ENCODE measurements around the gene RAMP2. TPM values are rescaled to one million over a fixed set of nuclear protein-coding genes. Genes with fewer than 3 reads are reported as not detected.

Gene RAMP2
- total and polyA plus RNA-seq, 2 of the 4 experiments (the other 2 are of a cell fraction) = 0.18 to 2.5 TPM

- intact Hi-C loops (cut with micrococcal nuclease) (loop anchor here (5.0 kb wide), 2 partner anchors 61 to 184 kb away; partner anchors contain the start of genes BECN1 and PSMC3IP), in situ Hi-C loops (cut with MboI; ENCODE audit: low sequenced_read_pairs) (no loop called here), dilution Hi-C loops (cut with HindIII; ENCODE audit: low sequenced_read_pairs, unreplicated experiment) (no loop called here)
- Histone ChIP-seq H2BK5ac (ENCODE audit: low read depth, low read length, poor library complexity, severe bottlenecking) (no peak overlapping the region), H4K91ac (ENCODE audit: insufficient read depth, low read depth, low read length) (no peak overlapping the region), H3K18ac (ENCODE audit: low read depth, low read length) (no peak overlapping the region), H3K4me1 (ENCODE audit: control insufficient read depth, insufficient read depth, low read length) (no peaks in the 10 kb centered on the region), H4K5ac (ENCODE audit: low read depth, low read length) (no peak overlapping the region), H2AFZ (replicated peaks; ENCODE audit: low read length, poor library complexity) (peak overlapping the region; percentile 87), H3K9ac (ENCODE audit: low read depth, low read length) (no peak overlapping the region), H2BK20ac (ENCODE audit: low read depth, low read length) (no peak overlapping the region), H4K20me1 (ENCODE audit: insufficient read depth, low read length) (no peaks in the 10 kb centered on the region), H3K23ac (ENCODE audit: low read depth, low read length) (no peak overlapping the region), H2AK5ac (ENCODE audit: low read depth, low read length) (0 out of 2 replicates have a peak overlapping the region, but pooled peaks have one; percentile 3), H3K36me3 (ENCODE audit: control insufficient read depth, insufficient read depth, low read length) (no peaks in the 10 kb centered on the region), H3K27ac (ENCODE audit: insufficient read depth, low read length) (no peak overlapping the region), H2AK9ac (replicated peaks; ENCODE audit: low read depth, low read length, poor library complexity) (peak overlapping the region; percentile 7), H3K4me2 (ENCODE audit: low read depth, low read length) (peak overlapping the region; percentile 74; the same call in 1 of the 2 replicates), H3K4ac (ENCODE audit: low read depth, low read length) (no peak overlapping the region), H3K14ac (replicated peaks; ENCODE audit: low read depth, low read length) (no peak overlapping the region; the same call in 1 of the 2 replicates), H2BK15ac (ENCODE audit: low read depth, low read length) (no peak overlapping the region), H3K9me3 (ENCODE audit: control insufficient read depth, insufficient read depth, low read length) (no peaks in the 10 kb centered on the region), H3K79me1 (ENCODE audit: low read depth in 1 of 2, low read length in 2 of 2) (no peaks in the 10 kb centered on the region), H3K4me3 (ENCODE audit: insufficient read depth, low read depth, low read length) (no peak overlapping the region), H3K56ac (ENCODE audit: extremely low read depth, insufficient read depth, low read length) (no peak overlapping the region), H3K9me1 (ENCODE audit: insufficient read depth, low read length) (no peaks in the 10 kb centered on the region), H3K27me3 (ENCODE audit: control insufficient read depth, insufficient read depth, low read length) (peaks cover 43% of the 10 kb centered on the region), H4K8ac (ENCODE audit: low read depth in 2 of 2, low read length in 2 of 2) (no peak overlapping the region), H2BK120ac (ENCODE audit: low read depth, low read length) (no peak overlapping the region)
- POLR2A ChIA-PET (ENCODE audit: unreplicated experiment) = no interaction called here
- TF ChIP-seq BHLHE40 (IDR thresholded peaks at IDR 0.05; ENCODE audit: low read depth, low read length) = no peak
- no peak for TF ChIP-seq SMC3 (IDR thresholded peaks at IDR 0.05; ENCODE audit: low read depth, low read length)
- no peak for TF ChIP-seq CTCF (conservative IDR thresholded peaks at IDR 0.05; ENCODE audit: low read depth, low read length)
- no peak for TF ChIP-seq POLR2A (IDR thresholded peaks at IDR 0.05; ENCODE audit: low read depth, low read length)
- no peak for TF ChIP-seq RCOR1 (IDR thresholded peaks at IDR 0.05; ENCODE audit: insufficient replicate concordance, low read length)
- TF ChIP-seq ELK1 (IDR thresholded peaks at IDR 0.05; ENCODE audit: borderline replicate concordance, low read depth, low read length) = no peak
- TF ChIP-seq MXI1 (IDR thresholded peaks at IDR 0.05; ENCODE audit: borderline replicate concordance, low read depth, low read length) = no peak
- TF ChIP-seq RFX5 (IDR thresholded peaks at IDR 0.05; ENCODE audit: low read depth, low read length) = no peak
- TF ChIP-seq CHD1 (IDR thresholded peaks at IDR 0.05; ENCODE audit: low read depth, low read length) = no peak
- no peak for TF ChIP-seq RAD21 (IDR thresholded peaks at IDR 0.05; ENCODE audit: low read length)
- no peak for TF ChIP-seq CEBPB (IDR thresholded peaks at IDR 0.05; ENCODE audit: low read depth, low read length)
- no peak for TF ChIP-seq NFE2L2 (IDR thresholded peaks at IDR 0.05; ENCODE audit: low read depth, low read length)
- no peak for TF ChIP-seq MAZ (IDR thresholded peaks at IDR 0.05; ENCODE audit: borderline replicate concordance, low read depth, low read length)
- TF ChIP-seq FOS (IDR thresholded peaks at IDR 0.05; ENCODE audit: low read depth, low read length) = no peak
- no peak for TF ChIP-seq USF2 (IDR thresholded peaks at IDR 0.05; ENCODE audit: low read depth, low read length)
- TF ChIP-seq MAFK (IDR thresholded peaks at IDR 0.05; ENCODE audit: low read depth, low read length) = no peak
- no peak for DNase-seq
- CTCF ChIA-PET = interaction anchor here (3.5 kb wide), 1 partner anchor 14 kb away, joined by 12 read pairs; no protein-coding TSS in a partner anchor
- no TSS peak for BruUV-seq (replicated peaks)
- WGBS, 2 experiments (ENCODE audit: extremely low coverage in 2 of 2, insufficient read length in 1 of 2) = 40% methylated on average over 1 of the region's 12 CpGs; no CpG with 5 or more reads in 1 of the 2 experiments
- ATAC-seq (ENCODE audit: low read depth) = no peak
These were observed 611 bp downstream of the RAMP2 start for GRCh38 chr17:42761638-42762037.
